SK-N-MC (cell line): ENCODE measurements around the gene ITGB5.

Source experiments
- EZH2 ChIP-seq: fragments of 200-600 bp; sonication (generic); IDR thresholded peaks from one replicate; pipeline ENCODE4 v1.6.1; 2017; ENCODE audit warnings: antibody characterized with exemption
- POLR2AphosphoS5 ChIP-seq: IDR thresholded peaks from 2 replicates; pipeline ENCODE4 v1.6.1; 2012; ENCODE audit warnings: mild to moderate bottlenecking, low read depth, low read length, borderline replicate concordance

- no peak for TF ChIP-seq POLR2AphosphoS5
- TF ChIP-seq EZH2, result no peak
Measured at GRCh38 chr3:124935264-124935663, 48.1 kb upstream of the ITGB5 start.
